ENCODE measurements around the gene GPR39. TPM values are rescaled to one million over a fixed set of nuclear protein-coding genes. Genes with fewer than 3 reads are reported as not detected.

The GPR39 gene
- total RNA-seq, 2 donors from 2014 or later = 3.6 to 5.3 TPM

- Histone ChIP-seq H3K4me1 (replicated peaks) (no peaks in the 10 kb centered on the region), H3K4me3 (no peak overlapping the region), H3K9me3 (no peaks in the 10 kb centered on the region), H3K27me3 (replicated peaks; ENCODE audit: insufficient read depth) (no peaks in the 10 kb centered on the region), H3K27ac (no peak overlapping the region), H3K36me3 (no peaks in the 10 kb centered on the region)
- DNase-seq (ENCODE audit: low spot score) = no peak
- 76% methylated on average over 1 of the region's 1 CpG for WGBS
- TF ChIP-seq POLR2AphosphoS5 (IDR thresholded peaks at IDR 0.05) = no peak
- no peak for TF ChIP-seq POLR2A (IDR thresholded peaks at IDR 0.05)
- TF ChIP-seq CTCF (IDR thresholded peaks at IDR 0.05) = no peak
- intact Hi-C loops (cut with DNase I) = no loop called here
Observed at GRCh38 chr2:132449868-132450267, 33.3 kb downstream of the GPR39 start.

GRCh38 chr2:132460781-132461180 is 44.2 kb downstream of the GPR39 start:
- no peak overlapping the region for H3K4me3 ChIP-seq
- no peaks in the 10 kb centered on the region for H3K9me3 ChIP-seq
- intact Hi-C loops (cut with DNase I) = no loop called here
- TF ChIP-seq POLR2A (IDR thresholded peaks at IDR 0.05) (no peak), POLR2AphosphoS5 (IDR thresholded peaks at IDR 0.05) (no peak), CTCF (IDR thresholded peaks at IDR 0.05) (no peak)
- 62% methylated on average over 4 of the region's 4 CpGs for WGBS
- H3K27ac ChIP-seq = no peak overlapping the region
- no peaks in the 10 kb centered on the region for H3K36me3 ChIP-seq
- no peak for DNase-seq (ENCODE audit: low spot score)
- H3K27me3 ChIP-seq (replicated peaks; ENCODE audit: insufficient read depth) = no peaks in the 10 kb centered on the region
- no peaks in the 10 kb centered on the region for H3K4me1 ChIP-seq (replicated peaks)

- Histone ChIP-seq H3K27me3 (replicated peaks; ENCODE audit: insufficient read depth) (no peaks in the 10 kb centered on the region), H3K27ac (no peak overlapping the region), H3K36me3 (no peaks in the 10 kb centered on the region), H3K4me3 (no peak overlapping the region), H3K4me1 (replicated peaks) (no peaks in the 10 kb centered on the region), H3K9me3 (no peaks in the 10 kb centered on the region)
- intact Hi-C loops (cut with DNase I) = no loop called here
- WGBS = 65% methylated on average over 1 of the region's 1 CpG
- no peak for DNase-seq (ENCODE audit: low spot score)
- no peak for TF ChIP-seq POLR2AphosphoS5 (IDR thresholded peaks at IDR 0.05)
- TF ChIP-seq CTCF (IDR thresholded peaks at IDR 0.05) = no peak
- TF ChIP-seq POLR2A (IDR thresholded peaks at IDR 0.05) = no peak
Observed at GRCh38 chr2:132462236-132462635, 45.6 kb downstream of the GPR39 start.

GRCh38 chr2:132463719-132464118 is 47.1 kb downstream of the GPR39 start:
- no peak overlapping the region for H3K27ac ChIP-seq
- no peaks in the 10 kb centered on the region for H3K4me1 ChIP-seq (replicated peaks)
- no peaks in the 10 kb centered on the region for H3K9me3 ChIP-seq
- DNase-seq (ENCODE audit: low spot score) = no peak
- 54% methylated on average over 4 of the region's 4 CpGs for WGBS
- H3K4me3 ChIP-seq = no peak overlapping the region
- H3K36me3 ChIP-seq = no peaks in the 10 kb centered on the region
- intact Hi-C loops (cut with DNase I) = no loop called here
- no peaks in the 10 kb centered on the region for H3K27me3 ChIP-seq (replicated peaks; ENCODE audit: insufficient read depth)
- TF ChIP-seq POLR2AphosphoS5 (IDR thresholded peaks at IDR 0.05) (no peak), CTCF (IDR thresholded peaks at IDR 0.05) (no peak), POLR2A (IDR thresholded peaks at IDR 0.05) (no peak)

GRCh38 chr2:132465917-132466316 is 49.3 kb downstream of the GPR39 start:
- H3K27me3 ChIP-seq (replicated peaks; ENCODE audit: insufficient read depth) = no peaks in the 10 kb centered on the region
- intact Hi-C loops (cut with DNase I) = no loop called here
- TF ChIP-seq POLR2A (IDR thresholded peaks at IDR 0.05) = no peak
- TF ChIP-seq CTCF (IDR thresholded peaks at IDR 0.05) = no peak
- TF ChIP-seq POLR2AphosphoS5 (IDR thresholded peaks at IDR 0.05) = no peak
- DNase-seq (ENCODE audit: low spot score) = no peak
- H3K4me3 ChIP-seq = no peak overlapping the region
- no peaks in the 10 kb centered on the region for H3K4me1 ChIP-seq (replicated peaks)
- H3K9me3 ChIP-seq = no peaks in the 10 kb centered on the region
- 90% methylated on average over 1 of the region's 1 CpG for WGBS
- H3K27ac ChIP-seq = no peak overlapping the region
- H3K36me3 ChIP-seq = no peaks in the 10 kb centered on the region
